ENCODE results near the gene FILIP1. TPM values are rescaled to one million over a fixed set of nuclear protein-coding genes. Genes with fewer than 3 reads are reported as not detected.

Gene FILIP1
- total and polyA plus RNA-seq, 2 of the 8 experiments (the other 6 are each of a cell fraction or from before 2014, with no cell fraction given) = 2.4 to 5.7 TPM

- no peak overlapping the region for H3K14ac ChIP-seq (ENCODE audit: insufficient read length)
- no peak overlapping the region for H3K4me3 ChIP-seq (ENCODE audit: extremely low read depth in 1 of 4, insufficient read depth in 2 of 4, low read depth in 3 of 4, low read length in 4 of 4)
- 0 out of 2 replicates have a peak overlapping the region, but pooled peaks have one; percentile 67 for H2AFZ ChIP-seq (ENCODE audit: low read length)
- H4K8ac ChIP-seq (ENCODE audit: extremely low read depth, insufficient read depth, low read length) = no peak overlapping the region
- H3K79me2 ChIP-seq (ENCODE audit: control insufficient read depth in 1 of 2, insufficient read depth in 2 of 2, low read length in 2 of 2) = no peaks in the 10 kb centered on the region
- peaks cover 3 to 4% of the 10 kb centered on the region in 2 experiments; a peak in 1 of 4 replicates for H3K9me3 ChIP-seq (ENCODE audit: insufficient read depth in 2 of 2, low read depth in 1 of 2, low read length in 1 of 2)
- H2BK5ac ChIP-seq (ENCODE audit: low read depth, low read length) = no peak overlapping the region
- no peaks in the 10 kb centered on the region; a peak in 1 of 8 replicates for H3K36me3 ChIP-seq (ENCODE audit: control insufficient read depth in 2 of 4, insufficient read depth in 4 of 4, low read length in 3 of 4)
- H2BK120ac ChIP-seq (replicated peaks; ENCODE audit: low read depth, low read length) = no peak overlapping the region
- no peak overlapping the region for H2BK15ac ChIP-seq (ENCODE audit: low read length)
- no peak overlapping the region for H3K18ac ChIP-seq (ENCODE audit: extremely low read depth, low read length)
- no peak for FAIRE-seq
- no peak overlapping the region for H3K4me2 ChIP-seq (ENCODE audit: insufficient read depth in 1 of 2, low read depth in 2 of 2, low read length in 2 of 2)
- no peak overlapping the region for H4K5ac ChIP-seq (ENCODE audit: insufficient read length, low read depth, low read length)
- no peak overlapping the region for H3K9ac ChIP-seq (replicated peaks in 1 of 4; ENCODE audit: extremely low read depth in 1 of 4, low read depth in 3 of 4, low read length in 3 of 4)
- no peak overlapping the region for H4K91ac ChIP-seq (replicated peaks; ENCODE audit: insufficient read length, low read length)
- DNase-seq (ENCODE audit: low read depth in 1 of 2, low spot score in 2 of 2) = no peak
- no peaks in the 10 kb centered on the region for H3K23me2 ChIP-seq (ENCODE audit: low read depth, low read length)
- 89% methylated on average over 6 of the region's 6 CpGs; no CpG with 5 or more reads in 1 of the 2 experiments for WGBS, 2 experiments (ENCODE audit: extremely low coverage in 1 of 2, insufficient coverage in 1 of 2, insufficient read length in 1 of 2, insufficient replicate concordance in 2 of 2, low coverage in 1 of 2, low lambda C conversion rate in 2 of 2, missing lambda C conversion rate in 1 of 2)
- no peaks in the 10 kb centered on the region for H3K4me1 ChIP-seq (replicated peaks in 1 of 4; ENCODE audit: control insufficient read depth in 3 of 4, insufficient read depth in 4 of 4, low read length in 3 of 4)
- no peak overlapping the region for H2AK5ac ChIP-seq (ENCODE audit: low read depth, low read length)
- no peak overlapping the region for H3K4ac ChIP-seq (replicated peaks; ENCODE audit: insufficient read length, low read depth, low read length)
- ChIA-PET CTCF (ENCODE audit: partially characterized antibody) (interaction anchor here (1.9 kb wide), 1 partner anchor 28 kb away, joined by 4 read pairs; no protein-coding TSS in a partner anchor), POLR2A (ENCODE audit: partially characterized antibody) (no interaction called here)
- no peak overlapping the region for H2BK12ac ChIP-seq (ENCODE audit: low read depth, low read length)
- no peak overlapping the region for H3K23ac ChIP-seq (ENCODE audit: insufficient read length)
- no peaks in the 10 kb centered on the region for H3K79me1 ChIP-seq (ENCODE audit: low read depth, low read length)
- H2BK20ac ChIP-seq (ENCODE audit: low read length) = no peak overlapping the region
- H4K20me1 ChIP-seq (replicated peaks in 1 of 2; ENCODE audit: control insufficient read depth in 1 of 2, insufficient read depth in 2 of 2, low read length in 2 of 2) = no peaks in the 10 kb centered on the region
- no peaks in the 10 kb centered on the region; a peak in 1 of 7 replicates for H3K27me3 ChIP-seq (replicated peaks in 1 of 4; ENCODE audit: control insufficient read depth in 3 of 4, extremely low read depth in 1 of 4, insufficient read depth in 3 of 4, low read length in 3 of 4)
- H3K56ac ChIP-seq (replicated peaks; ENCODE audit: insufficient read length, low read depth, low read length) = no peak overlapping the region
- H3K27ac ChIP-seq (ENCODE audit: low read depth, low read length) = no peak overlapping the region
- TF ChIP-seq EZH2 (IDR thresholded peaks at IDR 0.05; ENCODE audit: low read depth, low read length, severe bottlenecking) (no peak), SP1 (IDR thresholded peaks at IDR 0.05; ENCODE audit: low read depth, low read length) (no peak), RBBP5 (IDR thresholded peaks at IDR 0.05; ENCODE audit: borderline replicate concordance, low read depth, low read length) (no peak), KDM1A (IDR thresholded peaks at IDR 0.05; ENCODE audit: borderline replicate concordance, low read length) (no peak), HDAC6 (IDR thresholded peaks at IDR 0.05; ENCODE audit: low read depth, low read length) (no peak), JUN (IDR thresholded peaks at IDR 0.05; ENCODE audit: low read depth, low read length) (no peak), ASH2L (IDR thresholded peaks at IDR 0.05; ENCODE audit: low read length) (no peak), SIRT6 (IDR thresholded peaks at IDR 0.05; ENCODE audit: low read length) (no peak), TAF1 (IDR thresholded peaks at IDR 0.05; ENCODE audit: low read depth, low read length) (no peak), SIX5 (IDR thresholded peaks at IDR 0.05; ENCODE audit: low read depth, low read length) (no peak), CHD1 (IDR thresholded peaks at IDR 0.05; ENCODE audit: low read depth, low read length) (no peak), BCL11A (IDR thresholded peaks at IDR 0.05; ENCODE audit: low read depth in 2 of 2, low read length in 2 of 2) (no peak), NRF1 (IDR thresholded peaks at IDR 0.05; ENCODE audit: low read depth, low read length) (no peak), BACH1 (IDR thresholded peaks at IDR 0.05; ENCODE audit: low read length) (no peak), TBP (IDR thresholded peaks at IDR 0.05; ENCODE audit: low read depth, low read length) (no peak)
Measured at GRCh38 chr6:75396005-75396800, 97.4 kb downstream of the FILIP1 start.

All from H1 (cell line).